ENCODE results near the gene PDLIM3. TPM values are rescaled to one million over a fixed set of nuclear protein-coding genes. Genes with fewer than 3 reads are reported as not detected.

The PDLIM3 gene
- total RNA-seq, 1 experiment from 2014 or later = 4.8 TPM

DNA sequence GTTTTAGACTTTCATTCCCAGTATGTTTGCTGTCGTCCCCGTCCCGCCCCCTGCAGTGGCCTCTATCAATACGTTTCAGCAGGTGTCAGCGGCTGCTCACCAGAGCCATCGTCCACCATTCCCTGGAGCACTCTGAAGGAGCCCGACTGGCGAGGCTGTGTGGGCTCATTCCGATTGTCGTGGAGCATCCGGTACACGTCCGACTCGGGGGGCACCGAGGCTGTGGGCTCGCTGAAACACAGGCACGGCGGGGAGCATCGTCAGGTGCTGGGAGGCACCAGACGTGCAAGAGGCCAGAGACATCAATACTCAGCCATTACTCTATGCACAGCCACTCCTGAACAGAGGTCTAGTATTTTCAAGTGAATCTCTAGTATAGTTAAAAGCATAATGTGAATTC is 28.9 kb downstream of the PDLIM3 start:
- Mint-ChIP-seq H3K4me3 (ENCODE audit: unreplicated experiment) (no peak overlapping the region), H3K4me1 (ENCODE audit: low read depth, unreplicated experiment) (peaks cover 8% of the 10 kb centered on the region), H3K9me3 (ENCODE audit: unreplicated experiment) (no peaks in the 10 kb centered on the region), H3K27me3 (ENCODE audit: insufficient read depth, unreplicated experiment) (no peaks in the 10 kb centered on the region), H3K36me3 (ENCODE audit: insufficient read depth, unreplicated experiment) (no peaks in the 10 kb centered on the region), H3K27ac (ENCODE audit: unreplicated experiment) (no peak overlapping the region)
- Histone ChIP-seq H3K36me3 (ENCODE audit: control insufficient read depth, insufficient read depth, low read length) (no peaks in the 10 kb centered on the region), H3K4me3 (ENCODE audit: low read depth, low read length) (no peak overlapping the region), H3K27me3 (replicated peaks; ENCODE audit: control insufficient read depth, insufficient read depth, low read length) (no peaks in the 10 kb centered on the region), H3K9me3 (no peaks in the 10 kb centered on the region), H3K4me1 (peaks cover 12% of the 10 kb centered on the region)
- CTCF ChIA-PET = no interaction called here
- DNase-seq = no peak
- BruUV-seq (replicated peaks) = no TSS peak
- intact Hi-C loops (cut with micrococcal nuclease; ENCODE audit: unreplicated experiment) = no loop called here
- TF ChIP-seq, protein P1, sequence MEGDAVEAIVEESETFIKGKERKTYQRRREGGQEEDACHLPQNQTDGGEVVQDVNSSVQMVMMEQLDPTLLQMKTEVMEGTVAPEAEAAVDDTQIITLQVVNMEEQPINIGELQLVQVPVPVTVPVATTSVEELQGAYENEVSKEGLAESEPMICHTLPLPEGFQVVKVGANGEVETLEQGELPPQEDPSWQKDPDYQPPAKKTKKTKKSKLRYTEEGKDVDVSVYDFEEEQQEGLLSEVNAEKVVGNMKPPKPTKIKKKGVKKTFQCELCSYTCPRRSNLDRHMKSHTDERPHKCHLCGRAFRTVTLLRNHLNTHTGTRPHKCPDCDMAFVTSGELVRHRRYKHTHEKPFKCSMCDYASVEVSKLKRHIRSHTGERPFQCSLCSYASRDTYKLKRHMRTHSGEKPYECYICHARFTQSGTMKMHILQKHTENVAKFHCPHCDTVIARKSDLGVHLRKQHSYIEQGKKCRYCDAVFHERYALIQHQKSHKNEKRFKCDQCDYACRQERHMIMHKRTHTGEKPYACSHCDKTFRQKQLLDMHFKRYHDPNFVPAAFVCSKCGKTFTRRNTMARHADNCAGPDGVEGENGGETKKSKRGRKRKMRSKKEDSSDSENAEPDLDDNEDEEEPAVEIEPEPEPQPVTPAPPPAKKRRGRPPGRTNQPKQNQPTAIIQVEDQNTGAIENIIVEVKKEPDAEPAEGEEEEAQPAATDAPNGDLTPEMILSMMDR (IDR thresholded peaks at IDR 0.05; ENCODE audit: insufficient read depth in 1 of 2, low read depth in 1 of 2, low read length in 1 of 2, severe bottlenecking in 1 of 2, unreplicated experiment in 1 of 2) = no peak
- POLR2A ChIA-PET = no interaction called here

DNA sequence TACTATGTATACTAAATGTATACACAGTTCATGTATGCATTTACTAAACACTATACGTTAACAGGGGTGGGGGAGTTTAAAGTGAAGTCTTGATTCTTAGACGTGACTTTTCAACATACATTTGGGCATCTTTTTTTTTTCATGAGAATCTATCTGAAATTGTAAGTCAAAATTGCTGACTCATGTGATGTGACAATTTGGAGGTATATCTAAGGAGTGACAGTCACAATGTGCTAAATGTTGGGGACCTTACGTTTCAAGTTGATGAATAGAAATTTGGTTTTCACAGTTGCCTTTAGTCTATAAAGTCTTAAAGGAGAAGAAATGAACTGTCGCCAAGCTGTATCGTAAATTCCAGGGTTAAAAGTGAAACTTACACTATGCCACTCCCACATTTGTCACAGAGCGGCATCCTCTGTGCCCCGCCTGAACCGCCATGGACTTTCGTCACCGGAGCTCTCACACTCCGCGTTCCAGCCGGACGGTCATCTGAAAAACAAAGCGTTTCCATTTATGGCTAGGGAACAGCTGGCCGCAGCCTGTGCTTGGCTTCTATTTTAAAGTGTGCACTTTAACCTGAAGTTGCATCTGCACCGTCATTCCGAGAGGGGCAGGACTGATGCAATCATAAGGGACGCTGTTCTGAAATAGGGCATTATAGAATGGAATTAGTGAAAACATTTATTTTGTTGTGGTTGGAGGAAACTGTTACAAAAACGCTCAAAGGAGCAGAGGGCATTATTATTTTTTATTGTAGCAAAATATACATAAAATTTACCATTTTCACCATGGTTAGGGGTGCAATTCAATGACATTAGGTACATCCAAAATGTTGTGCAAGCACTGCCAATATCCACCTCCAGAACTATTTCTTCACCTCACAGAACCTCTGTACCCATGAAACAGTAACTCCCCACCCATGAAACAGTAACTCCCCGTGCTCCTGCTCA is 30.9 kb downstream of the PDLIM3 start:
- peak; percentile 85 to 90 for DNase-seq
- peak overlapping the region; percentile 26 for H3K4me3 ChIP-seq (ENCODE audit: low read depth, low read length)
- Mint-ChIP-seq H3K27me3 (ENCODE audit: insufficient read depth, unreplicated experiment) (no peaks in the 10 kb centered on the region), H3K4me3 (ENCODE audit: unreplicated experiment) (peak overlapping the region; percentile 73), H3K9me3 (ENCODE audit: unreplicated experiment) (no peaks in the 10 kb centered on the region), H3K27ac (ENCODE audit: unreplicated experiment) (peak overlapping the region; percentile 86), H3K36me3 (ENCODE audit: insufficient read depth, unreplicated experiment) (no peaks in the 10 kb centered on the region), H3K4me1 (ENCODE audit: low read depth, unreplicated experiment) (peaks cover 8% of the 10 kb centered on the region)
- intact Hi-C loops (cut with micrococcal nuclease; ENCODE audit: unreplicated experiment) = loop anchor here (1.0 kb wide), 4 partner anchors 9 to 93 kb away; partner anchors contain the start of genes CCDC110 and PDLIM3
- BruUV-seq (replicated peaks) = TSS peak; percentile 83
- H3K4me1 ChIP-seq = peaks cover 12% of the 10 kb centered on the region
- TF ChIP-seq, protein P1 (IDR thresholded peaks at IDR 0.05; ENCODE audit: insufficient read depth in 1 of 2, low read depth in 1 of 2, low read length in 1 of 2, severe bottlenecking in 1 of 2, unreplicated experiment in 1 of 2) = no peak
- H3K9me3 ChIP-seq = no peaks in the 10 kb centered on the region
- POLR2A ChIA-PET = interaction anchor here (0.7 to 1.6 kb wide), 2 partner anchors 31 to 32 kb away, joined by 3 to 4 read pairs; partner anchors contain the start of gene PDLIM3
- H3K36me3 ChIP-seq (ENCODE audit: control insufficient read depth, insufficient read depth, low read length) = no peaks in the 10 kb centered on the region
- CTCF ChIA-PET = no interaction called here
- H3K27me3 ChIP-seq (replicated peaks; ENCODE audit: control insufficient read depth, insufficient read depth, low read length) = no peaks in the 10 kb centered on the region

DNA sequence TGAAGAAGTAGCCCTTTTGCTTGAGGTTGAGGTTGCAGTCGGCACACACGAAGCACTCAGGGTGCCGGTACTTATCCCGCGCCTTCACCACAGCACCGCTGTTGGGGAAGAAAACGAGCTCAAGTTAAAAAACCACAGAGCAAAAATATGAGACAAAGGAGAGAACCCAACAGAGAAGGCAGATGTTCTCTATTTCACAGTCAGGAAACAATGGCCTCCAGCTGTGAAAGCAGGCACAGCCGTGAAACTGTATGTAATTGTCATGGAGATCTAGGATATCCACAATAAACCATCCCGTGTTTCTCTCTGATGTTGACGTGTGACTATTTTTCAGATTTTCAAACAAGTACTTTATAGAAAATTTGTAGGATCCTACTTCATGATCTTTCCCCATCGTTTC is 32.9 kb downstream of the PDLIM3 start:
- H3K27me3 Mint-ChIP-seq (ENCODE audit: insufficient read depth, unreplicated experiment) = no peaks in the 10 kb centered on the region
- intact Hi-C loops (cut with micrococcal nuclease; ENCODE audit: unreplicated experiment) = no loop called here
- CTCF ChIA-PET = no interaction called here
- Histone ChIP-seq H3K4me3 (ENCODE audit: low read depth, low read length) (no peak overlapping the region), H3K4me1 (peaks cover 12% of the 10 kb centered on the region), H3K9me3 (no peaks in the 10 kb centered on the region), H3K27me3 (replicated peaks; ENCODE audit: control insufficient read depth, insufficient read depth, low read length) (no peaks in the 10 kb centered on the region), H3K36me3 (ENCODE audit: control insufficient read depth, insufficient read depth, low read length) (no peaks in the 10 kb centered on the region)
- no peak overlapping the region for H3K27ac Mint-ChIP-seq (ENCODE audit: unreplicated experiment)
- DNase-seq = no peak
- BruUV-seq (replicated peaks) = no TSS peak
- H3K36me3 Mint-ChIP-seq (ENCODE audit: insufficient read depth, unreplicated experiment) = no peaks in the 10 kb centered on the region
- TF ChIP-seq, protein P1 (IDR thresholded peaks at IDR 0.05; ENCODE audit: insufficient read depth in 1 of 2, low read depth in 1 of 2, low read length in 1 of 2, severe bottlenecking in 1 of 2, unreplicated experiment in 1 of 2) = no peak
- POLR2A ChIA-PET = no interaction called here
- no peak overlapping the region for H3K4me3 Mint-ChIP-seq (ENCODE audit: unreplicated experiment)
- peaks cover 8% of the 10 kb centered on the region for H3K4me1 Mint-ChIP-seq (ENCODE audit: low read depth, unreplicated experiment)
- no peaks in the 10 kb centered on the region for H3K9me3 Mint-ChIP-seq (ENCODE audit: unreplicated experiment)
